SHP77 treated with DMSO at 0.1 percent for 48 hours (cell line): ENCODE measurements around the gene CACNA2D1.
"Not testable (repeated sequence)": the region's sequence is repeated elsewhere in the genome, so short reads cannot be mapped to it uniquely, and the experiment has no call there.

Source experiments
- DNase-seq: peaks from one replicate; lab custom pipeline; 2025; lab: John Stamatoyannopoulos, UW

The CACNA2D1 gene

DNA sequence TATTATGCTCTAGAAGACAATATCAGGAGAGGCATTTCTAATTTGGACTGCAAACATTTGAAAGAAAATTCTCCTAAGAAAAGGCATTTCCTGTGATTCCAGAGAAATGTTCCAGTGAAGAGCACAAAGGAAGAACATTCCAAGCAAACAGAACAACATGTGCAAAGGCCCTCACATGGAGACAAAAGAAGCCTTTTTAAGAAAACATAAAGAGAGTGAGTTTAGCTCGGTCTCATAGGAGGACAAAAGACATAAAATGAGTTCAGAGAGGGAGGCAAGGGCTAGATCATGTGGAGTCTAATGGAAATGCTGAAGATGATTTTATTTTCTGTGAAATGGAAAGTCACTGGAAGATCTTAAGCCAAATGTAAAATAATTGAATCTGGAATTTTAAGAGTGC lies 404.0 kb downstream of the CACNA2D1 start:
- DNase-seq = no peak

DNA sequence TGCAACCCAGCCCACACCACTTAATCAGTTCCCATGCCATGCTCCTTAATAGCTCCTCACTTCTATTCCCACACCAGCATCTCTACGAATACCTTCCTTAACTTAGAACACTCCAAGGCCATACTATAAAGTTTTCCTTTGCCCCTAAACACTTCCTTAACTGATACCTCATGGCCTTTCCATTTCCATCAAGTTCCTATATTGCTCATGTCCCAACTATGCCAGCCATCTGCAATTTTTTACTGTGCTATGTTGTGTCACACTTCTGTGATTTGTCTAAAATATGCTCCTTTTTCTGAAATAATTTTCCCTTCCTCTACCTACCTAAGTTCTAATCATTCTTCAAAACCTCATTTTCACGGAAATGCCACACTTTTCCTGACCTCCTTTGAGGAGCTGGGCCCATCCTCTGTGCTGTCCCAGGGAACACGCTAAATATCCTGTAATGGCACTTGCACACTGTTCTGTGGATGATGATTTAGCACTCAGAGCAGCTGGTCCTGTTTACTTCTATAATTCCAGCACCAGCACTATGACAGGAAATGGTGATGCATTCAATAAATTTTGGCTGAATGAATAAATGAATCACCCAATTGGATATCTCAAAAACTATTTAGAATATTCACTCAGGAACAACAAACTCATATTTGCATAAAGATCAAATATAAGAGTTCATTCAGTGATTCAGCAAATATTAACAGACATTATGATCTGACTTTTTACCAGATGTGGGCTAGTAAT lies 407.3 kb downstream of the CACNA2D1 start:
- no peak for DNase-seq

DNA sequence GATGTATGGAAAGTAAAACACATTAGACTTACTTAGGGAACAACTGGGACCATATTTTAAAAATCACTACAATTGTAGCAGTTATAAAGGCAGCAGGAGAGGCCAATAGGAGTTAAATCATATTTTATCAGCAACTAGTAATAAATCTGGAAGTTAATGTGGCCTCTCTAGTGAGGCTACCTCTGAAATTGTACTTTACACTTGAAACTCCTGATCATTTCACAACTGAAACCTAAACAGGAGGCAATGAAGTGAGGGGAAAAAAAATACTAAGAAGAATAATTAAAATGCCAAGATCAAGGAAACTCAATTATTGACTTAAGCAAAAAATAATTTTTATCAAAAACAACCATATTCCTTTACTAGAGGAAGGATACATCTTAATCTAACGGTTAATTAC lies 408.1 kb downstream of the CACNA2D1 start:
- DNase-seq = no peak

DNA sequence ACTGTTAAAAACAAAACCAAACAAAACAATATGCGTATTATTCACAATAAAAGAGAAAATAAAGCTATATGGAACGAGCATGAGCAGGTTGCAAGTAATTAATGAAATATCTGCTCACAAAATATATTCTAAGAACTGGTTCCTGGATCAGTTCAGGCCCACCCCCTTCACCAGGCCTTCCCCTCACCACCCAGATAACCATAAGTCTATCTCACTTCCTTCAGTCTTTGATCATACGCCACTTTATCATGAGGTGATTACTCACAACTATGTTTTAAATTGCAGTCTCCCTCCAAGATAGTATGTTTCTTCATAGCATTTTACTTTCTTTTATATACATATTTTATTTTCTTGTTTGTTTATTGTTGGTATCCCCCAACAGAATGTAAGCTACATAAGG lies 410.7 kb downstream of the CACNA2D1 start:
- DNase-seq = no peak

DNA sequence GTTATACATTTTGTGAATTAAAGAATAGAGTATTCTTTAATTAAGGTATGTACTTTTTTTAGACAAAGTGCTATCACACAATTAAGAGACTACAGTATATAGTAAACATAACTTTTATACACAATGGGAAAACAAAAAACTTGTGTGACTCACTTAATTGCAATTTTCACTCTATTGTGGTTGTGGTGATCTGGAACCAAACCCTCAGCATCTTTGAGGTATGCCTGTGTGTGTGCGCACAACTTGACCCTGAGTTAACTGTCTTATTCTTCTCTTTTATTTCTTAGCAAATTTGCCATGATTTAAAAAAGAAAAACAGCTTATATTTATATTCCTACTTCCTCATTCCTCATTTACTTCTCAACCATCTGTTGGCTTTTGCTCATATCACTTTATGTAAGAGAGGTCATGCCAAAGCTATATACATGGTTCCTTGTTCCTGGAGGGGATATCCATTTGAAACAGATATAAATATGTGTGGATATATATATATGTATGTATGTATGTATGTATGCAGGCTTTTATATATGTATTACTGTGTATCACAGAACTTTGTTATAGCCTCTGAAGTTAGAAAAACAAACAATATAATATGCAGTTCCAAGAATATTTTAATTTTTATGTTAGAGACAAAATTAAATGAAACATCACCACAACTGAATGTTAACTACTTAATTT lies 414.2 kb downstream of the CACNA2D1 start:
- DNase-seq = no peak

DNA sequence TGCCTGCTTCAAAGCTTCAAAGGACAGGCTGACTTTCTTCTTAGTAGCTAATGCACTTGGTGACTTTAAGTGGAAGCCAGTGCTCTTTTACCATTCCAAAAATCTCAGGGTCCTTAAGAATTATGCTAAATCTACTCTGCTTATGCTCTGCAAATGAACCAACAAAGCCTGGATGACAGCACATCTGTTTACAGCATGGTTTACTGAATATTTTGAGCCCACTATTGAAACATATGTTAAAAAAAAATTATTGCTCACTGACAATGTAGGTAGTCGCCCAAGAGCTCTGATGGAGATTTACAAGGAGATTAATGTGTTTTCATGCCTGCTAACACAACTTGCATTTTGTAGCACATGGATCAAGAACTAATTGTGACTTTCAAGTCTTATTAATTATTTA lies 415.5 kb downstream of the CACNA2D1 start:
- DNase-seq = no peak

DNA sequence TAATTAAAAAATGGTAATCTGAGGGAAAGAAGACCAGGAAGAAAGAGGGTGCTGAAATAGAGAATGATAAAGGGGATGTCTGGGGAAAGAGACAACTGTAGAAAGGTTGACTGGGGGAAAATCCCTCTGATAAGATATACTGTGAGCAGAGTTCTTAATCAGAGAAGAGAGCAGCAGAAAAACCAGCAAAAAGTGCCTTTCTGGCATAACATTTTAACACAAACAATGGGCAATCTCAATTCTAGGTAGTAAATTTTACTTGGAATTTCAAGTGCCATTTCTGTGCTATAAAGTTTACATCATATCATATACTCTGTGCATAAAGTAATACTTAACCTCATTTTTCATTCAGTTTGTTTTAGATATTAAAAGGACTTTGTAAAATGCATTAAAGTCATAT lies 421.9 kb downstream of the CACNA2D1 start:
- no peak for DNase-seq

DNA sequence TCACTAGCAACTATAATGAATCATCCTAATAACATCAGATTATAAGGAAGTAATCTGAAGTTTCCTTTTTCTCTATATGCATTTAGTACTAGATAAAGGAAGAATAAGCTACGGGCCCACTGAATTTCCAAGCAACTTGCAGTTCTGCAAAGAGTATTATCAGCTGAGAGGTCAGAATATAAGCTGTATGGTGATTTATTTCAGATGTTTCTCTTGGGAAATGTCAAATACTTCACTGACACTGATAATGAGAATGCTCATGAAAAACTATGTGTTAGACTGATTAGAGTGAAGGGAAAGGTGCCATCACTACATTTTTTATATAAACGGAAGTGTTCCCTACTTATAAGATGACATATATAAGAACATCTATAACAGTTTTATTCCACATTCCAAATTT lies 422.5 kb downstream of the CACNA2D1 start:
- DNase-seq = no peak

DNA sequence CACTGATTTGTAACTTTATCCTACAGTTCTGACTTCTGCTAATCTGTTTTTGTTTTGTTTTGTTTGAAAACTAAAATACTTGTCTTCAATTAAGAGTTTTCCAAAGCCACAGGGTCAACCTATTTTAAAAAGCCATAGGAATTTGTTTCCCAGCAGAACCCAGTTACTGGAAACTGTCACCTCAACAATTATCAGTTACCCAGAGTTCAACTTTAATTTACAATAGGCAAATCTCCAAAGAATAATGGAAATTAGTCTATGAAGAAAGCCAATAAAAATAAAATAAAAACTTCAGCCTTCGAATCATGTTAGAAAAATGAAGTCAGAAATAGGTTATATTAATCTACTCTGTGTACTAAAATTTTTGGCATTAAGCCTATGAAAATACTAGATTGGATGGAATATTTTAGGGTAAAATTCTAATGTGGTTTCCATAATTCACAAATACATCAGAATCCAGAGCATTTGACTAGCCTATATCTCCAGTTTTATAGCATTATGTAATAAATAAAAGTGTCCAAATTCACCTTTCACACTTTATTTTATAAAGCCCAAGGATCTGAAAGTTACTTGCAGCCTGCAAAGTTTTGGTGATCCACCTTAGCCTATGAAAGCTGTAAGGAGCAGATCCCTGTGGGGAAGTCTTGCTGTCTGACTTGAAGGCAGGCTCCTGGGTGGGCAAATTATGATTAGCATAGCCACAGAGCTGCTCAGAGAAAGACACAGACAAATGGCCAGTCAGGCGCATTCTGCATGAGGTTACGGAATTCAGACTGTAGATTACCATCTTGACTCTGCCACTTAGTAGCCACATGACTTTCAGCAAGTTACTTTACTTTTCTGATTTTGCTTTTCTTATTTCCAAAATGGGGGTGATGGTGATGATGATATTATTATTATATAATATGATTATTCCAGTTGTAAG lies 423.8 kb downstream of the CACNA2D1 start:
- DNase-seq = no peak

DNA sequence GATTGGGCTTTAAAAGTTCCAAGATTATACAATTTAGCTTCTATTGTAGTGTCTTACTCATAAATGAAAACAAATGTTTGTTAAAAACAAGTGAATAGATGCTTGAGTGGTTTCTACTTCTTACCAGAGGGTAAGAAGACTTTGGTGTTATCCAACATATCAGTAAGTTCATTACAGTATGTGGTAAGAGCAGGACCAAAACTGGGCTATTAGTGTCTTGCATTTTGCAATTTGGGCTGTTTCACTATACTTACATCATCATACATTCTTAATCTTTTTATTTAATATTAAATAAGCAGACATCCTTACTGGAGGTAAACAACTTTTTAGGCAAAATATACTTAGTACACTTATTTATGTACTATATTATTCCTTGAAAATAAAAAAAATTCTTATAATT lies 425.4 kb downstream of the CACNA2D1 start:
- DNase-seq = no peak

DNA sequence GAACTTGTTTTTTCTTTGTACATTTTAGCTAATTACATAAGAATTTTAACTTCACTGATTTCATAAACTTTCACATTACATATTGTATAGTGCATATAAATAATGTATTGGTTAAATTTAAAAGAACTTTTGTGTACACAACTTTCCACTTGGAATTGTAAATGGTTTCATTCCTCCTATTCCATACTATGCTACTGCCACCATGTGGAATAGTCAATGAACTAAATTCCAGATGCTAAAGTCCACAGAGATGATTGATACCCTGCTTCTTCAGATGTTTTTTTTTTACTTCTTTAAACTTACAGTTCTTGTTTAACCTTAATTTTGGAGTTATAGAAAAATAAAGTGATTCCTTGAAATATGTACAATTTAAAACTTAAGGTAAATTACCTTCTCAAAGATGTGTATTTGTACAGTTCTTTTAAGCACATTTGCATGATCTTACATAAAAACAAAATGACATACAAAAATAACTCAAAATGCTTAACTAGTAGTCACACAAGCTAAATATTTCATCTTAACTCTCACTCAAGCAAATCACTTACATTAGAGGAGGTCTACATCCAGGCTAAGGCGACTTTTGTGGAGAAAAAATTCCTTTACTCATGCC lies 426.1 kb downstream of the CACNA2D1 start:
- no peak for DNase-seq

DNA sequence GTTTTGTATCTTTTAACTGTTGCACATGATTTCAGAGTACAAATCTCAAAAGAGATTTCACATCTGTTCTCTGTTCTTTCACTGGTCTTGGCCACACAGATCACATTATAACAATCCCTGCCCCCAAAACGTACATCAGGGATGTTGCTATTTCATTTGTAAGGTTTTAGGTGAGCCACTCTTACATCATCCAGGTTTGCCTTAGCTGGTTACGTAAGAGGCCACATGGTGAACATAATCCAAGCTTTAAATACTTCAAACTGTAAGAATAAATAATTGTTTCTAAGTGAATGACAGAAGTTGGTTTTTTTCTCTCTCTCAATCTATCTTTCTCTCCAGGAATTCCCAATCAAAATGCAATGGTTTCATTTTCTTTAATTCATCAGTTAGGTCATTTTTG lies 427.8 kb downstream of the CACNA2D1 start:
- no peak for DNase-seq

DNA sequence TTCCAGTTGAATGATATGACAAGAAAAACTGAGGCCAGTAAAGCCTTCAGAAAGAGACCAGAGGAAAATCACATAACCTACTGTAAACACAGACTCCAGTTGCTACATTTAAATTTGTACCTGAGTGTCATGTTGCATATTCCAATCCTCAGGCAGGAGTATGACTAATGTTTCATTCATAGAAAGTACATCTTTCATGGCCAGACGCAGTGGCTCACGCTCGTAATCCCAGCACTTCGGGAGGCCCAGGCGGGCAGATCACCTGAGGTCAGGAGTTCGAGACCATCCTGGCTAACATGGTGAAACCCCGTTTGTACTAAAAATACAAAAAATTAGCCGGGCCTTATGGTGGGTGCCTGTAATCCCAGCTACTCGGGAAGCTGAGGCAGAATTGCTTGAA lies 429.0 kb downstream of the CACNA2D1 start:
- not testable (repeated sequence) for DNase-seq

DNA sequence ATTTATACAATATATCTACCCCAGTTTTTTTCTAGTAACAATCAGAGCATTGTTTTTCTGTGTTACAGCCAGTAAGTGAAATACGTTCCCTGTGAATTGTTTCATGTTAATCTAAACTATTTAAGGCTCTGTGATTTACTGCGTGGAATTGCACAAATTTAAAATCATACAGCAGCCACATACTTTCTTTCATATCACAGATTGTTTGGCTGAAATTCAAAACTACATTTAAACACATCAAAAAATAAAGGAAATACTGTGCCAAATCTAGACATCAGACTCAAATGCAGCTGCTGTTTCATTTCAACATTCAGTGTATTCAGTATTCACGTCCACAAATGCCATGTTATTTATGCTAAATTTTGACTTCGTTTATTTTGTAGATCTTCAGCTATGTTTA lies 431.1 kb downstream of the CACNA2D1 start:
- DNase-seq = no peak

DNA sequence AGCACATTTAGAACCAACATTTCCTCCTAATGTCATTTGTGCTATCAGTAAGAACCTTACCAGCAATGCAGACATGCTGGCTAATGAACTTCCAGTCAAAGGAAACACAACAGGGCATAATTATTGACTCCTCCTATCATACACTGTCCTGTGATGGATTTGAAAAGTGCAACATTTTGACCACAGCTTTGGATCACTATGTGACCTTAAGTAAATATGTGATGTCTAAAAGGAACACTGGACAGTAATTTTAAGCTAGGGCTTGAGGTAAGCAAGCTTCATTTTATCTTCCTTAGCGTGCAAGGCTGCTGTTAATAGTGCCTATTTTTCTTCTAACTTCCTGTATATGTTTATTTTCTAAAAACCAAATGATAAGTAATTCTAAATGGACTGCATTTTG lies 433.2 kb downstream of the CACNA2D1 start:
- no peak for DNase-seq

DNA sequence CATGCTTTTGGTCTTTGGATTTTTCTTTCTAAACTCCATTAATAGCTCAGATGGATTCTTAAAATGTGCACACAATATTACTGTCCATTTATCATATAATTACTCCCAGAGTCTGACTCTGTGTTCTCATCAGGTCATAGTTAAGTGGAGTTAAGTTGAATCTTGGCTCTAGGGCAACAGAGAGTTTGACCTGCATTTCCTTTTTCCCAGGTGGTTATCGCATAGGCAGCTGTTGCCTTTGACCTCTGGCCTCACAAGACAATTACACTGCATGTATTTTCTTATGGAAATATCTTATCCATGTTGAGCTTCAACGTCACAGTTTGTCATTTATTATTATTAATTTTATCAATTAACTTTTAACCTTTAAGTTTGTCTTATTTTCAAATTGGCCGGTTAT lies 436.3 kb downstream of the CACNA2D1 start:
- DNase-seq = no peak

DNA sequence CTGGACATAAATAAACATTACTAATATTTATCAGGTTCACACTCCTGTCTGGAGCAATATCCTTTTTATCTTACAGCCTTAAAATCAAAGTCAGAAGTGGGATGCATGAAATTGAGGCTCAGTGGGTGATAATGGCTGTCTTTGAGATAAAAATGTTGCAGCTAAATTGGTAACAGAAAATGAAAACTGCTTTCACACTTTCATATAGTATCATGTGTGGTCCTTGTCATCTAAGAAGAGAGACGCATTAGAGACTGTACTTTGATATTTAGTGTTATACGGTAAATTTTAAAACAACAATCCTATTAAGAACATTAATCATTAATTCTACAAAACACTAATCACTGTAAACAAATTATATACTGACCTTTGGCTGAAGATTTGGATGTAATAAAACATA lies 438.5 kb downstream of the CACNA2D1 start:
- no peak for DNase-seq

DNA sequence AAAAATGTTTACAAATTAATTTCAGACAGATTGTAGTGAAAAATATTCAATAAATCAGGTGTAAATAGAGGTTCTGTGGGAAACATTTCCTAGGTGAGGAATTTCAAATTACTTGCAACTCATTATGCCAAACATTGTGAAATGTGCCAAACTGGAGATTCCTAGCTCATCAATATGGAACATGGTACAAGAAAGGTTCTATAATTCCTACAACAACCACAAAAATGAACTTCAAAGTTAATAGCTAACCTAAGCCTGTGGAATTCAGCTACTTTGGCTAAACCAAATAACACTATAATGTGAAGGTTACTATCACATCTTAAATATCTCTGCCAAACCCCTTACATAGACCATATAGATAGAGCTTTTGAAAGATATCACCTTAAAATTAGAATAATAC lies 450.4 kb downstream of the CACNA2D1 start:
- DNase-seq = no peak

DNA sequence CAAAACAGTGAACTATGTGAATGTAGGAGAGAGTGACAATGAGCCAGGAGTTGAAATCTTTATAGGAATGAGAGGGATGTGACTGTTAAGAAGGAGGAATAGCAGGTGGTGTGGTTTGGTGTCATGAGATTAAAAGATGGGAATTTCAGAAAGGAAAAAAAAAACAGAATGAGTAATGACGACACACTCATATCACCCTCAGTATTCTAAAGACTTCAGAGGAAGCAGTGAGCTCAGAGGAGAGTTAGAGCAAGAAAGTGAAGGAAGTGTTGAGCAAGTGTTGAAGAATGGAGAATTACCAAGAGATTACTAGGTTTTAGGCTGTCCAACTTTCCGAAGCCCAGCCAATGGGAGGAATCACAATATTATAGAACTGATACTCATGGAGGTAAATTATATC lies 453.2 kb downstream of the CACNA2D1 start:
- no peak for DNase-seq

DNA sequence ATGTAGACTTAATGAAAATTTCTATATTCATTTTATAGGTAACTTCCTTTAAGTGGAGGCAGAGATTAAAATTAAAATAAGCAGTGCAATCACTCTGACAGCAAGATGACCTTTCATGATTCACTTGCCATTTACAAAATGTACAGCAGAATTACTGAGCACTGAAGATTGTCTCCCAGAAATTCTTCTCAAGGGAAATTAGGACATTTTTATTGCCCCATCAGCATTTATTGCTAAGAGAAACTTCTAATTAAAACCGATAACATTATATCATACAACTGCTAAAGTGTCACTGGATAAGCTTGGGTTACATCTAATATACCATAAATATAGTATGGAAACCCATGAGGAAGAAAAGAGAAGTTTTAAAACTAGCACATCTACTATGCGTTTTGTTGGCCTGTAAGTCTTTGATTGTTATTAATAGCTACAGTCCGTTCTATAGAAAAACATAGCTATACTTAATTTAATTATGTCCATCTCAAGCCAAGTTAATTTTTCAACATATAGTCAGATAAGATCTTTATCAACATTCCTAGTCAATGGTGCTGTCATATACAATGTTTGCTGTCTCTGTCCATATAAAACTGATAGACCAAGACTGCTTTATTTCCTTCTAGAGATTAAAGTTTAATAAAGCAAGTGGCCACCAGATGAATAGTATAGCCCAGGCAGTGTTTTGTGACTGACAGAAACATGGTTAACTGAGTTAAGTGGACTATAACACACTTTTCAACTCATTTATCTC lies 456.7 kb downstream of the CACNA2D1 start:
- DNase-seq = no peak

DNA sequence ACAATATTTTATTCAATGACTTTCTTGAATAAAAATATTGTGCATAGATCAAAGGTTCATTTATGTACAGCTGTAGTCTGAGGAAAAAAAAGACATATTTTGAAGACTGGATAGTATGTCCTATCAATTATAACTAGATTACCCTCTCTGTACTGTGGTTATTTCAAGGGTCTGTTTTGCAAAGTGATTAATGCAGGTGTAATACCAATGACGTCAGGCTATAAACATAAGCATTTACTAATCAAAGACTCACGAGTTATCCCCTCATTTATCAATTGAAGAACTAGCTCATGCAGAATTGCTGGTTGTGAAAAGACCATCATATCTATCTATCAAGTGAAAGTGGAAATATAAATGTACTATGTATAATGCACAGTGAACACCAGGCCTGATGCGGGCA lies 460.2 kb downstream of the CACNA2D1 start:
- no peak for DNase-seq

DNA sequence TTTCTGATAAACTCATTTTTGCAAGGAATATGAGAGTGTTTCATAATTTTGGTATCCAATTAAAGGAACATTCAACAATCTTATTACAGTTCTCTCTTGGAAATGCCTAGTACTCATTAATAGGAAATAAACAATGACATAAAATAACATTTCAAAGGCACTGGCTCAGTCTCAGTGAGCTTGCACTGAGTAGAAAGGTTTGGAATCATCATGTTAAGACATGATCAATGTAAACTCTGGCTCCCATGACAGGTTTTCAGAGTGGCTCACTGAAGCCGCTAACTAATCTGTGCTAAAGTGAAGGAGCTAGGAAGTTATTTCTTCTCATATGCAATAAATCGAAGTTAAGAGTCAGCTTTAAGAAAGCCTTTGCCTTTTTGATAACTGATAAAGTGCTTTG lies 470.5 kb downstream of the CACNA2D1 start:
- DNase-seq = no peak
